ENCODE measurements around the gene TRERF1.

The TRERF1 gene

DNA sequence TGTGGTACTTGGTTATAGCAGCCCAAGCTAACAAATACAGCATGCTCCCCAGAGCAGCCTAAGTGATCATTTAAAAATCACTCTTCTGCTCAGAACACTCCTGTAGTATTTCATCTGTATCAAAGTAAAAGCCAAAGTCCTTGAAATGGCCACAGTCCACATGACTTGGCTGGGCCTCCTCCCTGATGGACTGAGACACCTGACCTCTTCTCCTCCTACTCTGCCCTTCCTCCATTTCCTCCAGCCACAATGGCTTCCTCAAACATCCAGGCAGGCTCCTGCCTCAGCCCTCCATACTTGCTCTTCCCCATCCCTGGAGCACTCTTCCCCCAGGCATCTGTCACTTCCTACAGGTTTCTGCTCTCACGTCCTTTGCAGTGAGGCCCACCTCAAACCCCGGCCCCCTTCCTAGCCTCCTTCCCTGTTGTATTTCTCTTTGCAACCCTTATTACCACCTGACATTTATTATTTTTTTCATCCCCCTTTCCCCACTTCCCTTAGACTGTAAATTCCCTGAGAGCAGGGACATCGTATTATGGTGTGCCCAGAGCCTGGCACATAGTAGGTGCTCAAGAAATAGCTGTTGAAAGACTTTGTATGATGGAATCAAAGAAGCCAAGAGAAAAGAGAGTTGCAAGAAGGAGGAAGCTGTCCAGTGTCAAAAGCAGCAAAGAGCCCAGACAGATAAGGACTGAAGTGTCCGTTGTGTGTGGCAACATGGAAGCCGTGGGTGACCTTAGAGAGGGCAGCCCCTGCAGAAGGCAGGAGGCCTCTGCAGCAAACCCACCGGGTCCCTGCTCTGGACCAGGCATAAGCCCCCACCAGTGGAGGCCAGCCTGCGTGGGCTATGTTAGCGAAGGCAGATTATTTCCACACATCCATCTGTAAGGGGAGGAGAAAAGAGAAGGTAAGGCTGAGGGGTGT, 87.5 kb downstream of the TRERF1 start:
- no peak overlapping the region for H3K27ac ChIP-seq (ENCODE audit: extremely low read depth, low read depth, low read length)
- H3K4me1 ChIP-seq (ENCODE audit: control insufficient read depth, insufficient read depth, low read length), result no peaks in the 10 kb centered on the region
- TF ChIP-seq ZNF747 (tag by site-specific recombination; IDR thresholded peaks at IDR 0.05) (no peak), ZSCAN16 (tag by site-specific recombination; IDR thresholded peaks at IDR 0.05) (no peak), ZNF37A (tag by site-specific recombination; IDR thresholded peaks at IDR 0.05) (no peak), ZNF585B (tag by site-specific recombination; IDR thresholded peaks at IDR 0.05) (no peak), ZNF596 (tag by site-specific recombination; IDR thresholded peaks at IDR 0.05) (no peak), ZNF202 (tag by site-specific recombination; IDR thresholded peaks at IDR 0.05; ENCODE audit: borderline replicate concordance) (no peak), ZNF19 (tag by site-specific recombination; IDR thresholded peaks at IDR 0.05; ENCODE audit: low read depth) (no peak), ZNF335 (tag by site-specific recombination; conservative IDR thresholded peaks at IDR 0.05) (no peak), KLF1 (tag by site-specific recombination; IDR thresholded peaks at IDR 0.05) (no peak), ZNF837 (tag by site-specific recombination; IDR thresholded peaks at IDR 0.05) (no peak), HOXA7 (CRISPR knock-in tag; IDR thresholded peaks at IDR 0.05; ENCODE audit: borderline replicate concordance) (no peak)
- TF ChIP-seq, protein P1, sequence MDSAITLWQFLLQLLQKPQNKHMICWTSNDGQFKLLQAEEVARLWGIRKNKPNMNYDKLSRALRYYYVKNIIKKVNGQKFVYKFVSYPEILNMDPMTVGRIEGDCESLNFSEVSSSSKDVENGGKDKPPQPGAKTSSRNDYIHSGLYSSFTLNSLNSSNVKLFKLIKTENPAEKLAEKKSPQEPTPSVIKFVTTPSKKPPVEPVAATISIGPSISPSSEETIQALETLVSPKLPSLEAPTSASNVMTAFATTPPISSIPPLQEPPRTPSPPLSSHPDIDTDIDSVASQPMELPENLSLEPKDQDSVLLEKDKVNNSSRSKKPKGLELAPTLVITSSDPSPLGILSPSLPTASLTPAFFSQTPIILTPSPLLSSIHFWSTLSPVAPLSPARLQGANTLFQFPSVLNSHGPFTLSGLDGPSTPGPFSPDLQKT (IDR thresholded peaks at IDR 0.05; ENCODE audit: borderline replicate concordance, low read depth, low read length), result no peak
- ChIA-PET POLR2A (no interaction called here), CTCF (interaction anchor here (0.7 to 1.2 kb wide), 3 partner anchors 11 to 183 kb away, joined by 3 to 4 read pairs (median 3); no protein-coding TSS in a partner anchor)
- no peaks in the 10 kb centered on the region for H3K9me3 ChIP-seq (ENCODE audit: control insufficient read depth, insufficient read depth, low read depth, low read length)
- no peak overlapping the region for H3K4me3 ChIP-seq (ENCODE audit: low read depth, low read length)
- H3K36me3 ChIP-seq (ENCODE audit: control insufficient read depth in 2 of 2, insufficient read depth in 1 of 2, low read length in 2 of 2), result no peaks in the 10 kb centered on the region

DNA sequence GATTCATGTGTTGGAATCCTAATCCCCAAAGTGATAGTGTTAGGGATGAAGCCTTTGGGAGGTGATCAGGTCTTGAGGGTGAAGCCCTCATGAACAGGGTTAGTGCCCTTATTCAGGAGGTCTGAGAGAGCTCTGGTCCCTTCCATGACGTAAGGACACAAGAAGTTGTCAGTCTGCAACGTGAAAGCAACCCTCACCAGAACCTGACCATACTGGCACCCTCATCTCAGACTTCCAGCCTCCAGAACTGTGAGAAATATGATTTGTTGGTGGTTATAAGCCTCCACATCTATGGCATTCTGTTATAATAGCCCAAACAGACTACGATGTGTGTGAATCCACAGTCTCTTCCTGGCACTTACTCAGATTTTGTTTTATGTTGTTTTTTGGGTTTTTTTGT, 90.7 kb downstream of the TRERF1 start:
- POLR2A ChIA-PET, result interaction anchor here (0.6 kb wide), 1 partner anchor 407 kb away, joined by 3 read pairs; no protein-coding TSS in a partner anchor
- Histone ChIP-seq H3K4me3 (ENCODE audit: low read depth, low read length) (no peak overlapping the region), H3K9me3 (ENCODE audit: control insufficient read depth, insufficient read depth, low read depth, low read length) (no peaks in the 10 kb centered on the region), H3K4me1 (ENCODE audit: control insufficient read depth, insufficient read depth, low read length) (no peaks in the 10 kb centered on the region), H3K27ac (ENCODE audit: extremely low read depth, low read depth, low read length) (no peak overlapping the region), H3K36me3 (ENCODE audit: control insufficient read depth in 2 of 2, insufficient read depth in 1 of 2, low read length in 2 of 2) (no peaks in the 10 kb centered on the region)
- CTCF ChIA-PET, result interaction anchor here (0.6 to 1.9 kb wide), 5 partner anchors 48 to 187 kb away, joined by 3 to 7 read pairs (median 4); no protein-coding TSS in a partner anchor
- TF ChIP-seq, protein P2, sequence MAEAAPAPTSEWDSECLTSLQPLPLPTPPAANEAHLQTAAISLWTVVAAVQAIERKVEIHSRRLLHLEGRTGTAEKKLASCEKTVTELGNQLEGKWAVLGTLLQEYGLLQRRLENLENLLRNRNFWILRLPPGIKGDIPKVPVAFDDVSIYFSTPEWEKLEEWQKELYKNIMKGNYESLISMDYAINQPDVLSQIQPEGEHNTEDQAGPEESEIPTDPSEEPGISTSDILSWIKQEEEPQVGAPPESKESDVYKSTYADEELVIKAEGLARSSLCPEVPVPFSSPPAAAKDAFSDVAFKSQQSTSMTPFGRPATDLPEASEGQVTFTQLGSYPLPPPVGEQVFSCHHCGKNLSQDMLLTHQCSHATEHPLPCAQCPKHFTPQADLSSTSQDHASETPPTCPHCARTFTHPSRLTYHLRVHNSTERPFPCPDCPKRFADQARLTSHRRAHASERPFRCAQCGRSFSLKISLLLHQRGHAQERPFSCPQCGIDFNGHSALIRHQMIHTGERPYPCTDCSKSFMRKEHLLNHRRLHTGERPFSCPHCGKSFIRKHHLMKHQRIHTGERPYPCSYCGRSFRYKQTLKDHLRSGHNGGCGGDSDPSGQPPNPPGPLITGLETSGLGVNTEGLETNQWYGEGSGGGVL (tag by site-specific recombination; IDR thresholded peaks at IDR 0.05), result no peak
- no peak for TF ChIP-seq ZNF341 (tag by site-specific recombination; IDR thresholded peaks at IDR 0.05; ENCODE audit: low read depth)
- TF ChIP-seq ZNF146 (tag by site-specific recombination; IDR thresholded peaks at IDR 0.05), result no peak
- no peak for TF ChIP-seq SETDB1 (IDR thresholded peaks at IDR 0.05; ENCODE audit: insufficient read length, low read length)
- no peak for TF ChIP-seq BCL11A (tag by site-specific recombination; IDR thresholded peaks at IDR 0.05; ENCODE audit: low read depth)
- no peak for TF ChIP-seq ZNF274 (IDR thresholded peaks at IDR 0.05; ENCODE audit: low read length)
- no peak for TF ChIP-seq ZNF274 (tag by site-specific recombination; IDR thresholded peaks at IDR 0.05; ENCODE audit: borderline replicate concordance)
- TF ChIP-seq ZBTB20 (tag by site-specific recombination; IDR thresholded peaks at IDR 0.05), result no peak
